Endothelial cell of umbilical vein (primary cell): Measurements from ENCODE around the gene ADAM19. TPM values are rescaled to one million over a fixed set of nuclear protein-coding genes. Genes with fewer than 3 reads are reported as not detected.

Experiments
- BruUV-seq: library from RNA; stranded (reverse); fragments of 400-500 nt; replicated peaks from 2 replicates; lab custom pipeline; 2021; lab: Mats Ljungman, UMichigan
- CTCF ChIA-PET: fragments of 300-600, 350-600 bp; sonication (Branson Sonifier 250); formaldehyde crosslinking; loops from one replicate; lab custom pipeline; 2021; ENCODE audit warnings: antibody characterized with exemption, inconsistent platforms; lab: Charles Lee
- POLR2A ChIA-PET: fragments of 300-600, 350-600 bp; sonication (Branson Sonifier 250); formaldehyde crosslinking; loops from one replicate; lab custom pipeline; 2021; ENCODE audit warnings: antibody characterized with exemption, inconsistent platforms; lab: Charles Lee
- DNase-seq: peaks from one replicate; pipeline ENCODE4 v3.0.0-alpha.2; 2011; ENCODE audit warnings: low read depth, low spot score
- FAIRE-seq: peaks from 2 replicates; lab custom pipeline; 2011; peaks lifted over from hg19 to GRCh38; lab: Jason Lieb, UNC
- H2AFZ ChIP-seq: 2 replicates; pipeline ENCODE4 v1.6.0; 2012; ENCODE audit warnings: low read depth, low read length, control low read depth, inconsistent platforms
- H3K27ac ChIP-seq: 2 replicates; pipeline ENCODE4 v1.5.1; 2011; ENCODE audit warnings: low read depth, mild to moderate bottlenecking, control low read depth, low read length, moderate library complexity; ENCODE audit not compliant: insufficient read depth
- H3K27me3 ChIP-seq, 2 experiments: 2 replicates each; pipeline versions ENCODE4 v1.6.0 to v1.6.1; 2011; ENCODE audit warnings: low read length in 2 of 2, mixed read lengths in 1 of 2; ENCODE audit not compliant: control insufficient read depth in 2 of 2, insufficient read depth in 2 of 2
- H3K36me3 ChIP-seq, 2 experiments: 2 replicates in 1 of 2; 3 replicates in 1 of 2; pipeline ENCODE4 v1.5.1; 2011; ENCODE audit warnings: low read length in 2 of 2, mild to moderate bottlenecking in 1 of 2, moderate library complexity in 1 of 2; ENCODE audit not compliant: control insufficient read depth in 2 of 2, insufficient read depth in 2 of 2; ENCODE audit errors: extremely low read depth in 1 of 2
- H3K4me1 ChIP-seq: 3 replicates; pipeline ENCODE4 v1.5.1; 2011; ENCODE audit warnings: mild to moderate bottlenecking, low read length; ENCODE audit not compliant: control insufficient read depth, insufficient read depth; ENCODE audit errors: extremely low read depth
- H3K4me2 ChIP-seq: 2 replicates; pipeline ENCODE4 v1.6.1; 2011; ENCODE audit warnings: low read length, control low read depth, mixed read lengths; ENCODE audit not compliant: insufficient read depth
- H3K4me3 ChIP-seq, 3 experiments: fragments of 200-600 bp in 1 of 3; sonication (generic), shearing (Covaris generic) in 1 of 3; replicated peaks in 1 of 3; 2 replicates each; pipeline ENCODE4 v1.5.1; 2011 to 2016; ENCODE audit warnings: control low read depth in 3 of 3, low read length in 3 of 3, mild to moderate bottlenecking in 2 of 3, inconsistent platforms in 1 of 3, low read depth in 1 of 3, moderate library complexity in 1 of 3; ENCODE audit not compliant: insufficient read depth in 1 of 3
- H3K79me2 ChIP-seq: 2 replicates; pipeline ENCODE4 v1.6.0; 2012; ENCODE audit warnings: low read length, inconsistent platforms; ENCODE audit not compliant: control insufficient read depth, insufficient read depth
- H3K9ac ChIP-seq: replicated peaks from 2 replicates; pipeline ENCODE3; 2011; ENCODE audit warnings: low read length, control low read depth; ENCODE audit not compliant: insufficient read depth; ENCODE audit errors: extremely low read depth
- H3K9me1 ChIP-seq: replicated peaks from 3 replicates; pipeline ENCODE4 v1.6.0; 2011; ENCODE audit warnings: mild to moderate bottlenecking, low read length; ENCODE audit not compliant: control insufficient read depth, insufficient read depth; ENCODE audit errors: extremely low read depth
- H3K9me3 ChIP-seq: replicated peaks from 2 replicates; pipeline ENCODE4 v1.5.1; 2012; ENCODE audit warnings: low read length, inconsistent platforms; ENCODE audit not compliant: control insufficient read depth, insufficient read depth
- H4K20me1 ChIP-seq: replicated peaks from 2 replicates; pipeline ENCODE3; 2011; ENCODE audit warnings: mild to moderate bottlenecking, low read length; ENCODE audit not compliant: control insufficient read depth, insufficient read depth; ENCODE audit errors: extremely low read depth
- EZH2 ChIP-seq: IDR thresholded peaks from 2 replicates; pipeline ENCODE4 v1.6.1; 2012; ENCODE audit warnings: borderline replicate concordance, low read depth, mild to moderate bottlenecking, moderate library complexity, low read length, inconsistent platforms; ENCODE audit not compliant: severe bottlenecking
- FOS ChIP-seq: IDR thresholded peaks from 2 replicates; pipeline ENCODE4 v1.6.1; 2011; ENCODE audit warnings: mild to moderate bottlenecking, low read length, moderate library complexity, borderline replicate concordance; ENCODE audit not compliant: insufficient read depth
- GATA2 ChIP-seq: IDR thresholded peaks from 2 replicates; pipeline ENCODE4 v1.7.0; 2011; ENCODE audit warnings: low read depth, mild to moderate bottlenecking, moderate library complexity, mixed read lengths, low read length; ENCODE audit not compliant: insufficient read length, insufficient read depth
- JUN ChIP-seq: IDR thresholded peaks from 2 replicates; pipeline ENCODE4 v1.6.1; 2011; ENCODE audit warnings: borderline replicate concordance, low read depth; ENCODE audit not compliant: insufficient read length, insufficient read depth
- MYC ChIP-seq: IDR thresholded peaks from one replicate; pipeline ENCODE4 v1.6.1; 2011; ENCODE audit warnings: mild to moderate bottlenecking, low read depth, low read length
- POLR2A ChIP-seq: IDR thresholded peaks from 2 replicates; pipeline ENCODE4 v1.6.1; 2012; ENCODE audit warnings: low read depth, mild to moderate bottlenecking, control low read depth, low read length
- POLR2AphosphoS5 ChIP-seq: IDR thresholded peaks from 2 replicates; pipeline ENCODE4 v1.6.1; 2012; ENCODE audit warnings: low read depth, mild to moderate bottlenecking, control low read depth, low read length, moderate library complexity; ENCODE audit not compliant: insufficient read depth
- dilution Hi-C: fragments of 300-500 bp; cut with MboI; formaldehyde crosslinking; loops from one replicate; pipeline ENCODE4 v1.15.0; 2019; ENCODE audit warnings: low sequenced_read_pairs; ENCODE audit not compliant: extremely low pct_ligation_motif_present
- intact Hi-C: fragments of 100-400 bp; cut with micrococcal nuclease; formaldehyde crosslinking; loops from one replicate; pipeline ENCODE4 v1.10.0; 2022
- polyA plus RNA-seq, 4 experiments: library from polyadenylated mRNA; depleted of rRNA in 3 of 4; stranded (reverse) in 3 of 4; unstranded in 1 of 4; fragments of >200 nt; gene quantifications; 2 replicates each; pipeline versions ENCODE4 v1.2.1 to v1.2.3, GENCODE V29; 2011 to 2012; ENCODE audit warnings: missing spikeins in 1 of 4
- total RNA-seq: library from RNA; stranded (reverse); gene quantifications from 2 replicates; pipeline ENCODE4 v1.2.3, GENCODE V29; 2021
- TF ChIP-seq, protein P1 (sequence below): IDR thresholded peaks from 2 replicates; pipeline ENCODE4 v1.6.1; 2011; ENCODE audit not compliant: insufficient read depth, insufficient read length
- TF ChIP-seq, protein P2 (sequence below), 2 donors: IDR thresholded peaks; 1 replicate in 1 of 2; 2 replicates in 1 of 2; pipeline ENCODE4 v1.5.1; 2011; ENCODE audit warnings: low read length in 2 of 2, mild to moderate bottlenecking in 2 of 2, moderate library complexity in 2 of 2, control low read depth in 1 of 2, inconsistent platforms in 1 of 2, low read depth in 1 of 2; ENCODE audit not compliant: insufficient read depth in 1 of 2; ENCODE audit errors: extremely low read depth in 1 of 2

Gene ADAM19
- total and polyA plus RNA-seq, 2 donors (not counting 3 experiments of a cell fraction or from before 2014, with no cell fraction given), result 10.0 to 22.6 TPM

DNA sequence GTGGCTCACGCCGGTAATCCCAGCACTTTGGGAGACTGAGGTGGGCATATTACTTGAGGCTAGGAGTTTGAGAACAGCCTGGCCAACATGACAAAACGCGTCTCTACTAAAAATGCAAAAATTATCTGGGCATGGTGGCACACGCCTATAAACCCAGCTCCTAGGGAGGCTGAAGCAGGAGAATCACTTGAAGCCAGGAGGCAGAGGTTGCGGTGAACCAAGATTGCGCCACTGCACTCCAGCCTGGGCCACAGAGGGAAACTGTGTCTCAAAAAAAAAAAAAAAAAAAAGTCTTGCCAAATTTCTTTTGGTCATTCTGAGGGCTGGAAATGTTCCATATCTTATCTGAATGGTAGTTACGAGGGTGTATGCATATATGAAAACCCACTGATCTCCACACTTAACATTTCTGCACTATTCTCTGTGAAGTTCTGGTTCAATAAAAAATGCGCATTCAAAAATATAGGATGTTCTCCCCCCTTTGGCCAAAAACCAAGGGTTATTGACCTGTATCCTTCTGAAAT, 129.1 kb downstream of the ADAM19 start:
- intact Hi-C loops, result no loop called here
- H3K79me2 ChIP-seq, result no peaks in the 10 kb centered on the region
- no peaks in the 10 kb centered on the region for H3K36me3 ChIP-seq
- no peaks in the 10 kb centered on the region for H4K20me1 ChIP-seq
- H3K9me3 ChIP-seq, result no peaks in the 10 kb centered on the region
- H3K9me1 ChIP-seq, result no peaks in the 10 kb centered on the region
- POLR2A ChIA-PET, result no interaction called here
- FAIRE-seq (no peak), DNase-seq (no peak)
- no peak overlapping the region for H3K4me2 ChIP-seq
- BruUV-seq, result no TSS peak
- H3K27me3 ChIP-seq, result peaks cover 0 to 2% of the 10 kb centered on the region in 2 experiments
- H2AFZ ChIP-seq, result no peak overlapping the region
- CTCF ChIA-PET, result interaction anchor here (0.6 to 1.5 kb wide), 4 partner anchors 13 to 104 kb away, joined by 3 to 7 read pairs (median 4); no protein-coding TSS in a partner anchor
- no peaks in the 10 kb centered on the region for H3K4me1 ChIP-seq
- H3K9ac ChIP-seq, result no peak overlapping the region
- no peak for TF ChIP-seq MYC
- TF ChIP-seq JUN, result no peak
- no peak for TF ChIP-seq POLR2A
- no peak for TF ChIP-seq GATA2
- TF ChIP-seq POLR2AphosphoS5, result no peak
- TF ChIP-seq, protein P1, sequence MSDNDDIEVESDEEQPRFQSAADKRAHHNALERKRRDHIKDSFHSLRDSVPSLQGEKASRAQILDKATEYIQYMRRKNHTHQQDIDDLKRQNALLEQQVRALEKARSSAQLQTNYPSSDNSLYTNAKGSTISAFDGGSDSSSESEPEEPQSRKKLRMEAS, result no peak
- TF ChIP-seq FOS, result no peak
- TF ChIP-seq, protein P2, sequence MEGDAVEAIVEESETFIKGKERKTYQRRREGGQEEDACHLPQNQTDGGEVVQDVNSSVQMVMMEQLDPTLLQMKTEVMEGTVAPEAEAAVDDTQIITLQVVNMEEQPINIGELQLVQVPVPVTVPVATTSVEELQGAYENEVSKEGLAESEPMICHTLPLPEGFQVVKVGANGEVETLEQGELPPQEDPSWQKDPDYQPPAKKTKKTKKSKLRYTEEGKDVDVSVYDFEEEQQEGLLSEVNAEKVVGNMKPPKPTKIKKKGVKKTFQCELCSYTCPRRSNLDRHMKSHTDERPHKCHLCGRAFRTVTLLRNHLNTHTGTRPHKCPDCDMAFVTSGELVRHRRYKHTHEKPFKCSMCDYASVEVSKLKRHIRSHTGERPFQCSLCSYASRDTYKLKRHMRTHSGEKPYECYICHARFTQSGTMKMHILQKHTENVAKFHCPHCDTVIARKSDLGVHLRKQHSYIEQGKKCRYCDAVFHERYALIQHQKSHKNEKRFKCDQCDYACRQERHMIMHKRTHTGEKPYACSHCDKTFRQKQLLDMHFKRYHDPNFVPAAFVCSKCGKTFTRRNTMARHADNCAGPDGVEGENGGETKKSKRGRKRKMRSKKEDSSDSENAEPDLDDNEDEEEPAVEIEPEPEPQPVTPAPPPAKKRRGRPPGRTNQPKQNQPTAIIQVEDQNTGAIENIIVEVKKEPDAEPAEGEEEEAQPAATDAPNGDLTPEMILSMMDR (IDR thresholded peaks at IDR 0.05; ENCODE audit: extremely low read depth in 1 of 2, insufficient read depth in 1 of 2, low read depth in 1 of 2, low read length in 2 of 2), result no peak
- no peak for TF ChIP-seq EZH2
- dilution Hi-C loops, result no loop called here
- H3K27ac ChIP-seq, result no peak overlapping the region
- no peak overlapping the region for H3K4me3 ChIP-seq
